Activated CD8-positive, alpha-beta memory T cell treated with anti-CD3 and anti-CD28 coated beads for 4 hours (primary cell): ENCODE measurements around the gene MOB3A.
"Not testable (repeated sequence)": the region's sequence is repeated elsewhere in the genome, so short reads cannot be mapped to it uniquely, and the experiment has no call there.

ENCODE experiments used
- DNase-seq, 2 donors: peaks; one replicate each; pipeline ENCODE4 v3.0.0-alpha.2; 2020; ENCODE audit warnings: low read depth in 2 of 2

MOB3A gene

GRCh38 chr19:2034253-2034652, 61.9 kb downstream of the MOB3A start:
- DNase-seq: not testable (repeated sequence)

GRCh38 chr19:2033825-2034159, 62.3 kb downstream of the MOB3A start:
- no peak for DNase-seq

- DNase-seq: no peak
Measured at GRCh38 chr19:2033115-2033824, 62.9 kb downstream of the MOB3A start.

GRCh38 chr19:2032296-2032941, 63.7 kb downstream of the MOB3A start:
- DNase-seq: no peak

- no peak for DNase-seq
Measured at GRCh38 chr19:2027361-2027760, 68.8 kb downstream of the MOB3A start.

GRCh38 chr19:2026770-2027169, 69.4 kb downstream of the MOB3A start:
- DNase-seq: no peak

- no peak for DNase-seq
Measured at GRCh38 chr19:2022289-2022688, 73.8 kb downstream of the MOB3A start.

GRCh38 chr19:2021453-2022140, 74.5 kb downstream of the MOB3A start:
- DNase-seq: no peak
